Germinal center (tissue), 1 donor: ENCODE measurements around the gene CTDSPL.

ENCODE experiments used
- DNase-seq: peaks from one replicate; pipeline ENCODE4 v3.0.0; 2012; ENCODE audit warnings: mixed read lengths, low spot score

Gene CTDSPL

GRCh38 chr3:38002940-38003339, 141.3 kb downstream of the CTDSPL start:
- no peak for DNase-seq

GRCh38 chr3:38003371-38003816, 141.7 kb downstream of the CTDSPL start:
- DNase-seq, result peak; percentile 66

- DNase-seq, result no peak
These were observed 142.2 kb downstream of the CTDSPL start for GRCh38 chr3:38003817-38004414.

GRCh38 chr3:38004415-38005075, 142.9 kb downstream of the CTDSPL start:
- DNase-seq, result peak; percentile 35

GRCh38 chr3:38005076-38006020, 143.7 kb downstream of the CTDSPL start:
- DNase-seq, result no peak

GRCh38 chr3:38006031-38006430, 144.4 kb downstream of the CTDSPL start:
- no peak for DNase-seq

GRCh38 chr3:38006445-38006995, 144.8 kb downstream of the CTDSPL start:
- no peak for DNase-seq

GRCh38 chr3:38007754-38008090, 146.0 kb downstream of the CTDSPL start:
- no peak for DNase-seq

GRCh38 chr3:38008191-38008701, 146.6 kb downstream of the CTDSPL start:
- DNase-seq, result no peak

GRCh38 chr3:38008971-38009580, 147.4 kb downstream of the CTDSPL start:
- DNase-seq, result no peak

GRCh38 chr3:38009807-38010591, 148.3 kb downstream of the CTDSPL start:
- no peak for DNase-seq

- no peak for DNase-seq
These were observed 149.4 kb downstream of the CTDSPL start for GRCh38 chr3:38011111-38011510.

- DNase-seq, result no peak
These were observed 153.8 kb downstream of the CTDSPL start for GRCh38 chr3:38015485-38015884.

GRCh38 chr3:38015984-38016383, 154.3 kb downstream of the CTDSPL start:
- no peak for DNase-seq

GRCh38 chr3:38016410-38016809, 154.7 kb downstream of the CTDSPL start:
- DNase-seq, result no peak

- no peak for DNase-seq
These were observed 155.3 kb downstream of the CTDSPL start for GRCh38 chr3:38016847-38017444.

GRCh38 chr3:38017445-38018295, 156.0 kb downstream of the CTDSPL start:
- no peak for DNase-seq

- DNase-seq, result no peak
These were observed 156.9 kb downstream of the CTDSPL start for GRCh38 chr3:38018296-38019266.
